Measurements from ENCODE around the gene METAP1. TPM values are rescaled to one million over a fixed set of nuclear protein-coding genes. Genes with fewer than 3 reads are reported as not detected.

Gene METAP1
- 64.2 and 64.7 TPM in 2 replicates for polyA plus RNA-seq (2013)

- peak within 1 kb of the TSS; percentile 99 for H3K9ac ChIP-seq (ENCODE audit: low read length)
- peak within 1 kb of the TSS; percentile 95 for H2BK120ac ChIP-seq (ENCODE audit: insufficient read depth, low read length, poor library complexity)
- peak within 1 kb of the TSS; percentile 95 for H3K18ac ChIP-seq (ENCODE audit: low read length)
- H2BK12ac ChIP-seq (ENCODE audit: low read length): peak within 1 kb of the TSS; percentile 91
- peak within 1 kb of the TSS; percentile 97 for H2AFZ ChIP-seq (ENCODE audit: insufficient read depth, low read length, poor library complexity)
- H2BK5ac ChIP-seq (ENCODE audit: low read depth, low read length, poor library complexity): peak within 1 kb of the TSS; percentile 97
- peak within 1 kb of the TSS; percentile 93 for H4K8ac ChIP-seq (ENCODE audit: low read depth, low read length)
- peak; percentile 93 to 94 for DNase-seq
- peak within 1 kb of the TSS; percentile 74 for H3K23ac ChIP-seq (ENCODE audit: low read length)
- H4K12ac ChIP-seq (ENCODE audit: low read depth, low read length): peak within 1 kb of the TSS; percentile 96
- H3K79me2 ChIP-seq (ENCODE audit: control insufficient read depth, insufficient read depth, low read length, poor library complexity): peaks cover 14% of the 10 kb centered on the region
- H2AK5ac ChIP-seq (ENCODE audit: low read length): peak within 1 kb of the TSS; percentile 73
- H3K27ac ChIP-seq (ENCODE audit: low read depth, low read length): peak within 1 kb of the TSS; percentile 97
- H3K14ac ChIP-seq (ENCODE audit: low read length): peak within 1 kb of the TSS; percentile 96
- H3K4me3 ChIP-seq (ENCODE audit: low read depth, low read length): peak within 1 kb of the TSS; percentile 96
- no CpG with 5 or more reads among the region's 94 CpGs for WGBS (ENCODE audit: extremely low coverage, insufficient coverage, insufficient read length)
- peak within 1 kb of the TSS; percentile 92 for H4K91ac ChIP-seq (ENCODE audit: low read depth, low read length)
- H3K4ac ChIP-seq (ENCODE audit: low read depth, low read length): peak within 1 kb of the TSS; percentile 97
- H3K4me2 ChIP-seq (ENCODE audit: low read length): peak within 1 kb of the TSS; percentile 77
- peaks cover 0 to 5% of the 10 kb centered on the region in 2 experiments for H3K4me1 ChIP-seq (ENCODE audit: control insufficient read depth in 1 of 2, insufficient read depth in 2 of 2, low read length in 2 of 2)
- H3K79me1 ChIP-seq (ENCODE audit: low read length): peaks cover 14% of the 10 kb centered on the region
- peaks cover 2% of the 10 kb centered on the region for H3K27me3 ChIP-seq (ENCODE audit: insufficient read depth, low read length)
- no peaks in the 10 kb centered on the region for H3K36me3 ChIP-seq (ENCODE audit: control insufficient read depth in 1 of 2, insufficient read depth in 2 of 2, low read length in 2 of 2)
- H3K9me3 ChIP-seq (ENCODE audit: insufficient read depth, low read depth, low read length): peaks cover 2% of the 10 kb centered on the region
Observed at GRCh38 chr4:98995183-98996055, at the start of gene METAP1. Gene METAP1, plus strand, starts transcription at chr4:98995721. Its CDS starts 33 bp downstream, at chr4:98995754.

GRCh38 chr4:98946359-98946758 lies 49.2 kb upstream of the METAP1 start:
- H3K9ac ChIP-seq (ENCODE audit: low read length): no peak overlapping the region
- H3K4me2 ChIP-seq (ENCODE audit: low read length): no peak overlapping the region
- H3K23ac ChIP-seq (ENCODE audit: low read length): no peak overlapping the region

GRCh38 chr4:98950925-98951324 lies 44.6 kb upstream of the METAP1 start:
- Histone ChIP-seq H3K4me2 (ENCODE audit: low read length) (no peak overlapping the region), H3K4me3 (ENCODE audit: low read depth, low read length) (no peak overlapping the region), H2BK5ac (ENCODE audit: low read depth, low read length, poor library complexity) (no peak overlapping the region), H3K27ac (ENCODE audit: low read depth, low read length) (no peak overlapping the region), H2BK120ac (ENCODE audit: insufficient read depth, low read length, poor library complexity) (no peak overlapping the region), H4K91ac (ENCODE audit: low read depth, low read length) (no peak overlapping the region), H3K4me1 (ENCODE audit: control insufficient read depth in 1 of 2, insufficient read depth in 2 of 2, low read length in 2 of 2) (peaks cover 0 to 1% of the 10 kb centered on the region in 2 experiments), H3K79me1 (ENCODE audit: low read length) (no peaks in the 10 kb centered on the region), H3K36me3 (ENCODE audit: control insufficient read depth in 1 of 2, insufficient read depth in 2 of 2, low read length in 2 of 2) (no peaks in the 10 kb centered on the region), H4K12ac (ENCODE audit: low read depth, low read length) (no peak overlapping the region), H3K18ac (ENCODE audit: low read length) (no peak overlapping the region), H4K8ac (ENCODE audit: low read depth, low read length) (no peak overlapping the region), H3K4ac (ENCODE audit: low read depth, low read length) (no peak overlapping the region), H2AK5ac (ENCODE audit: low read length) (no peak overlapping the region), H3K23ac (ENCODE audit: low read length) (no peak overlapping the region), H3K9me3 (ENCODE audit: insufficient read depth, low read depth, low read length) (no peaks in the 10 kb centered on the region), H3K9ac (ENCODE audit: low read length) (no peak overlapping the region), H2BK12ac (ENCODE audit: low read length) (no peak overlapping the region), H3K27me3 (ENCODE audit: insufficient read depth, low read length) (no peaks in the 10 kb centered on the region), H3K14ac (ENCODE audit: low read length) (no peak overlapping the region), H3K79me2 (ENCODE audit: control insufficient read depth, insufficient read depth, low read length, poor library complexity) (no peaks in the 10 kb centered on the region), H2AFZ (ENCODE audit: insufficient read depth, low read length, poor library complexity) (no peak overlapping the region)
- WGBS (ENCODE audit: extremely low coverage, insufficient coverage, insufficient read length): no CpG with 5 or more reads among the region's 1 CpG
- DNase-seq: no peak

More at GRCh38 chr4:98946359-98946758, 49.2 kb upstream of the METAP1 start:
- H3K79me2 ChIP-seq (ENCODE audit: control insufficient read depth, insufficient read depth, low read length, poor library complexity): no peaks in the 10 kb centered on the region
- H3K4ac ChIP-seq (ENCODE audit: low read depth, low read length): no peak overlapping the region
- H3K27ac ChIP-seq (ENCODE audit: low read depth, low read length): no peak overlapping the region
- peaks cover 0 to 1% of the 10 kb centered on the region in 2 experiments for H3K4me1 ChIP-seq (ENCODE audit: control insufficient read depth in 1 of 2, insufficient read depth in 2 of 2, low read length in 2 of 2)
- no CpG with 5 or more reads among the region's 1 CpG for WGBS (ENCODE audit: extremely low coverage, insufficient coverage, insufficient read length)
- no peak overlapping the region for H4K8ac ChIP-seq (ENCODE audit: low read depth, low read length)
- H3K79me1 ChIP-seq (ENCODE audit: low read length): no peaks in the 10 kb centered on the region
- DNase-seq: no peak
- no peak overlapping the region for H2BK5ac ChIP-seq (ENCODE audit: low read depth, low read length, poor library complexity)
- H2AK5ac ChIP-seq (ENCODE audit: low read length): no peak overlapping the region
- H2AFZ ChIP-seq (ENCODE audit: insufficient read depth, low read length, poor library complexity): no peak overlapping the region
- H3K4me3 ChIP-seq (ENCODE audit: low read depth, low read length): no peak overlapping the region
- H4K91ac ChIP-seq (ENCODE audit: low read depth, low read length): no peak overlapping the region
- no peak overlapping the region for H2BK12ac ChIP-seq (ENCODE audit: low read length)
- no peak overlapping the region for H2BK120ac ChIP-seq (ENCODE audit: insufficient read depth, low read length, poor library complexity)
- no peaks in the 10 kb centered on the region for H3K36me3 ChIP-seq (ENCODE audit: control insufficient read depth in 1 of 2, insufficient read depth in 2 of 2, low read length in 2 of 2)
- no peaks in the 10 kb centered on the region for H3K9me3 ChIP-seq (ENCODE audit: insufficient read depth, low read depth, low read length)
- H4K12ac ChIP-seq (ENCODE audit: low read depth, low read length): no peak overlapping the region
- H3K27me3 ChIP-seq (ENCODE audit: insufficient read depth, low read length): no peaks in the 10 kb centered on the region
- H3K14ac ChIP-seq (ENCODE audit: low read length): no peak overlapping the region
- H3K18ac ChIP-seq (ENCODE audit: low read length): no peak overlapping the region

GRCh38 chr4:98951710-98952109 lies 43.8 kb upstream of the METAP1 start:
- Histone ChIP-seq H3K27me3 (ENCODE audit: insufficient read depth, low read length) (no peaks in the 10 kb centered on the region), H3K4me3 (ENCODE audit: low read depth, low read length) (no peak overlapping the region), H4K12ac (ENCODE audit: low read depth, low read length) (no peak overlapping the region), H4K91ac (ENCODE audit: low read depth, low read length) (no peak overlapping the region), H2AK5ac (ENCODE audit: low read length) (no peak overlapping the region), H2AFZ (ENCODE audit: insufficient read depth, low read length, poor library complexity) (no peak overlapping the region), H2BK120ac (ENCODE audit: insufficient read depth, low read length, poor library complexity) (no peak overlapping the region), H4K8ac (ENCODE audit: low read depth, low read length) (no peak overlapping the region), H3K4me1 (ENCODE audit: control insufficient read depth in 1 of 2, insufficient read depth in 2 of 2, low read length in 2 of 2) (peaks cover 0 to 1% of the 10 kb centered on the region in 2 experiments), H3K14ac (ENCODE audit: low read length) (no peak overlapping the region), H3K36me3 (ENCODE audit: control insufficient read depth in 1 of 2, insufficient read depth in 2 of 2, low read length in 2 of 2) (no peaks in the 10 kb centered on the region), H3K9ac (ENCODE audit: low read length) (no peak overlapping the region), H3K79me1 (ENCODE audit: low read length) (no peaks in the 10 kb centered on the region), H3K23ac (ENCODE audit: low read length) (no peak overlapping the region), H3K18ac (ENCODE audit: low read length) (no peak overlapping the region), H2BK5ac (ENCODE audit: low read depth, low read length, poor library complexity) (no peak overlapping the region), H3K27ac (ENCODE audit: low read depth, low read length) (no peak overlapping the region), H3K4ac (ENCODE audit: low read depth, low read length) (no peak overlapping the region), H3K9me3 (ENCODE audit: insufficient read depth, low read depth, low read length) (no peaks in the 10 kb centered on the region), H2BK12ac (ENCODE audit: low read length) (no peak overlapping the region), H3K4me2 (ENCODE audit: low read length) (no peak overlapping the region), H3K79me2 (ENCODE audit: control insufficient read depth, insufficient read depth, low read length, poor library complexity) (no peaks in the 10 kb centered on the region)
- WGBS (ENCODE audit: extremely low coverage, insufficient coverage, insufficient read length): no CpG with 5 or more reads among the region's 3 CpGs
- no peak for DNase-seq
